OCI-LY3 (cell line): ENCODE results near the gene ADGRL1.

Experiments
- H2AFZ ChIP-seq: fragments of 200-600, 300-600 bp; shearing (Covaris generic); 2 replicates; pipeline ENCODE4 v1.6.0; 2014; ENCODE audit warnings: antibody characterized with exemption, low read depth, low read length
- H3K27ac ChIP-seq: fragments of 200-600, 300-600 bp; sonication (generic); 2 replicates; pipeline ENCODE4 v1.5.1; 2014; ENCODE audit warnings: mild to moderate bottlenecking, low read length, moderate library complexity, mixed read lengths
- H3K27me3 ChIP-seq: fragments of 200-600, 300-600 bp; sonication (generic); 2 replicates; pipeline ENCODE4 v1.6.1; 2014; ENCODE audit warnings: low read depth, low read length, mixed read lengths
- H3K36me3 ChIP-seq: fragments of 200-600, 300-600 bp; sonication (generic); replicated peaks from 2 replicates; pipeline ENCODE3; 2014; ENCODE audit warnings: low read depth, low read length, mixed read lengths
- H3K4me1 ChIP-seq: fragments of 300-600, 200-600 bp; sonication (generic); 2 replicates; pipeline ENCODE4 v1.6.1; 2014; ENCODE audit warnings: low read length, mixed read lengths
- H3K4me2 ChIP-seq: fragments of 200-600, 300-600 bp; sonication (generic); 2 replicates; pipeline ENCODE4 v1.6.1; 2014; ENCODE audit warnings: low read length, mixed read lengths
- H3K4me3 ChIP-seq: fragments of 300-600, 200-600 bp; sonication (generic); 2 replicates; pipeline ENCODE4 v1.5.1; 2014; ENCODE audit warnings: antibody characterized with exemption, mild to moderate bottlenecking, low read length, moderate library complexity
- H3K79me2 ChIP-seq: fragments of 300-600, 200-600 bp; shearing (Covaris generic); 2 replicates; pipeline ENCODE4 v1.6.1; 2014; ENCODE audit warnings: mild to moderate bottlenecking, low read length, mixed read lengths
- H3K9ac ChIP-seq: fragments of 300-600, 200-600 bp; shearing (Covaris generic); 2 replicates; pipeline ENCODE4 v1.6.0; 2014; ENCODE audit warnings: mild to moderate bottlenecking, low read length, moderate library complexity
- H3K9me3 ChIP-seq: fragments of 200-600, 300-600 bp; shearing (Covaris generic); 2 replicates; pipeline ENCODE4 v1.6.1; 2014; ENCODE audit warnings: low read length, mixed read lengths; ENCODE audit not compliant: insufficient read depth
- H4K20me1 ChIP-seq: fragments of 200-600, 300-600 bp; sonication (generic); 2 replicates; pipeline ENCODE4 v1.6.1; 2016; ENCODE audit warnings: low read length, mixed read lengths; ENCODE audit not compliant: insufficient read depth
- CTCF ChIP-seq: fragments of 200-600, 300-600 bp; sonication (generic); IDR thresholded peaks from 2 replicates; pipeline ENCODE4 v1.5.1; 2014; ENCODE audit warnings: antibody characterized with exemption, low read length, low read depth
- EZH2phosphoT487 ChIP-seq: fragments of 200-600 bp; shearing (Covaris generic); IDR thresholded peaks from 2 replicates; pipeline ENCODE4 v1.6.1; 2018; ENCODE audit warnings: antibody characterized with exemption, mixed run types, low read depth

The ADGRL1 gene

GRCh38 chr19:14127929-14128509 lies 78.0 kb downstream of the ADGRL1 start:
- Histone ChIP-seq H3K4me2 (no peak overlapping the region), H3K27ac (no peak overlapping the region), H3K36me3 (peaks cover 34% of the 10 kb centered on the region), H3K9me3 (no peaks in the 10 kb centered on the region), H3K4me1 (no peaks in the 10 kb centered on the region), H3K79me2 (0 out of 2 replicates have a peak, but pooled peaks cover 4% of the 10 kb centered on the region), H3K4me3 (no peak overlapping the region), H2AFZ (no peak overlapping the region), H3K27me3 (no peaks in the 10 kb centered on the region), H4K20me1 (no peaks in the 10 kb centered on the region; the same call in 1 of the 2 replicates), H3K9ac (no peak overlapping the region)
- TF ChIP-seq CTCF (no peak), EZH2phosphoT487 (no peak)

- no peaks in the 10 kb centered on the region for H3K79me2 ChIP-seq
- H2AFZ ChIP-seq: no peak overlapping the region
- no peaks in the 10 kb centered on the region for H3K27me3 ChIP-seq
- H3K9ac ChIP-seq: no peak overlapping the region
- H4K20me1 ChIP-seq: no peaks in the 10 kb centered on the region; the same call in 1 of the 2 replicates
- no peaks in the 10 kb centered on the region for H3K4me1 ChIP-seq
- H3K27ac ChIP-seq: no peak overlapping the region
- H3K4me2 ChIP-seq: no peak overlapping the region
- no peaks in the 10 kb centered on the region for H3K9me3 ChIP-seq
- no peak for TF ChIP-seq EZH2phosphoT487
- no peak for TF ChIP-seq CTCF
- H3K36me3 ChIP-seq: peaks cover 35% of the 10 kb centered on the region
- H3K4me3 ChIP-seq: no peak overlapping the region
These were observed 78.8 kb downstream of the ADGRL1 start for GRCh38 chr19:14127176-14127575.

DNA sequence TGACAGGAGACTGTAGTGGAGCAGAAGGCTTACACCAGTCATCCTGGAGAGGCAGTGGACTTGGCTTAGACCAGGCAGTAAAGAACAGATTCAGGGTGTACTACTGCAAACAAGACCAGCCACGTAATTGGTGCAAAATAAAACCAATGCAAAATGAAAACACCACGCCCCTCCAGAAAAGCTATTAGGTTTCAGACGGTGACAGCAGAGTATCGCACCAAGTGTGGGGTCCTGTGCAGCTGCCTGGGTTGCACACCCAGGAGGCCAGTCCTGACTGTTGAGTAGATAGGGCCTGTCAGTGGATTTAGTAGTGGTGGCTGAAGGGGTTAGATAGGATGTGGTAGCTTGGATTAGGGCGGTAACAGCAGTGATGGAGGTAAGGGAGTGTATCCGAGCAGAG lies 83.0 kb downstream of the ADGRL1 start:
- TF ChIP-seq CTCF: no peak
- no peak for TF ChIP-seq EZH2phosphoT487
- Histone ChIP-seq H3K27me3 (no peaks in the 10 kb centered on the region), H3K4me1 (peaks cover 7% of the 10 kb centered on the region), H3K27ac (no peak overlapping the region), H3K9ac (no peak overlapping the region), H3K4me2 (no peak overlapping the region), H2AFZ (no peak overlapping the region), H4K20me1 (no peaks in the 10 kb centered on the region; the same call in 1 of the 2 replicates), H3K79me2 (no peaks in the 10 kb centered on the region), H3K4me3 (no peak overlapping the region), H3K9me3 (no peaks in the 10 kb centered on the region), H3K36me3 (peaks cover 29% of the 10 kb centered on the region)

DNA sequence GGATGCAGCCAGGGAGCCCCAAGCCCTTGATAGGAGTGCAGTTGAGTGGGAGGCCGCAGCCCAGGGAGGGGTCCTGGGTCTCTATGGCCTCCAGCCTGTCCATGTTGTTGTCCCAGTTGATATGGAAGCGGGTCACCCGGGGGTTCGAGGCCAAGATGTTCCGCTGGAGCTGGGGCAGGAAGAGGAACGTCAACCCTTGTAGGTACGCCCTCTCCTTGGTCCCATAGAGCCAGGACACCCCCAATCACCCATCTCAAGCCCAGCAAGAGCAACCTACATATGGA lies 85.5 kb downstream of the ADGRL1 start:
- Histone ChIP-seq H3K79me2 (no peaks in the 10 kb centered on the region; the same call in 1 of the 2 replicates), H3K27ac (no peak overlapping the region), H3K4me2 (no peak overlapping the region), H3K36me3 (peaks cover 18% of the 10 kb centered on the region), H3K27me3 (no peaks in the 10 kb centered on the region), H3K4me1 (peaks cover 18% of the 10 kb centered on the region), H3K9me3 (no peaks in the 10 kb centered on the region), H3K4me3 (no peak overlapping the region), H4K20me1 (no peaks in the 10 kb centered on the region; the same call in 1 of the 2 replicates), H2AFZ (no peak overlapping the region), H3K9ac (no peak overlapping the region)
- TF ChIP-seq EZH2phosphoT487 (no peak), CTCF (no peak)
